ENCODE measurements around the gene VAV2. TPM values are rescaled to one million over a fixed set of nuclear protein-coding genes. Genes with fewer than 3 reads are reported as not detected.

VAV2 gene
- total RNA-seq, 4 donors from 2014 or later, result 4.7 to 42.2 (median 15.8) TPM

DNA sequence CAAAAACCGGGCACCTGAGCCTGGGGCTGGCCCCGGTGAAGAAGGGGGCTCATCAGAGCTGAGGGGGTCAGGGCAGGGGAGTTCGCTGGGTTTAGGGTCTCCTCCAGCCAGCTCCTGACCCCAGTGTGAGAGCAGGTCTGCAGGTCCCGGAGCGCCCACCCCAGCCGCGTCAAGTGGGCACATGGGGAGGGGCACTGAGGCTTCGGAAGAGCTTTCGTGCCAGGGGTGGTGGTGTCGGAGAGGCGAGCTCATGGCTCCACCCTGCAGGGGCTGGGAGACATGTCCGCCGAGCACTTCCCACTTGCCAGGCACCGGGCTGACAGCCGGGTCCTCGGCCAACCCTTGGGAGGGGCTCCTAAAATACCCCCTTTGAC, 13.2 kb downstream of the VAV2 start:
- H3K4me3 ChIP-seq, result no peak overlapping the region
- intact Hi-C loops (cut with DNase I; ENCODE audit: low total_unique reads), result no loop called here

DNA sequence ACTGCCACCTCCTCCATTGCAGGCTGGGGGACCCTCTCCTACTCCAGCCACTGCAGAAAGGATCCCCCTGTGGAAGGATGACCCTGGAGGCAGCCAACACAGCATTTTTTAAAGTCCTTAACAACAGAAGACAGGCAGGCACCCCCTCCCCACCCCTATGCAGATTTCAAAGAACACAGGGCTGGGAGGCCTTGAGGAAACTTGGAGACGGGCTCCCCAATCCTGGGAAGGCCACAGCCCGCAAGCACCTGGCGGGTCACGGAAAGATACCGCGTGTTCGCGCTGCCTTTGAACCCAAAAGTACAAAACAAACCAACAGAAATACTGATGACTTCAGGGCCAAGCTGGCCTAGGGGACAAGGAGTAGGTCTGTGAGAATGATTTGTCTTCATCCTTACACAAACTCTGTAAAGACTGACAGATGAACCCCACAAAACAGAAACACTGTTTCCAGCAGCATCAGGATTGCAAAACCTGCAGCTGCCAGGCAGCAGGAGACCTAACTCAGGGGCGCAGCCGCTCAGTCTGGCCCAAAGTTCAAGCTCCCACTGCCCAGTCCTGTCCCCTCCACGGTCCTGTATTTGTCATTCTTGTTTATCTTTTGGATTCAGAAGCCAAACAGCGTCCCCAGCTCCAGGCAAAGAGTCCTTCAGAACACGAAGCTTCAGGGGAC, 13.8 kb downstream of the VAV2 start:
- Histone ChIP-seq H3K9me3 (no peaks in the 10 kb centered on the region), H3K4me3 (no peak overlapping the region), H3K27ac (no peak overlapping the region), H3K27me3 (no peaks in the 10 kb centered on the region), H3K36me3 (no peaks in the 10 kb centered on the region), H3K4me1 (peaks cover 0 to 9% of the 10 kb centered on the region in 2 donors)
- DNase-seq, result no peak
- intact Hi-C loops (cut with DNase I; ENCODE audit: low total_unique reads), result no loop called here
- TF ChIP-seq, protein P1, sequence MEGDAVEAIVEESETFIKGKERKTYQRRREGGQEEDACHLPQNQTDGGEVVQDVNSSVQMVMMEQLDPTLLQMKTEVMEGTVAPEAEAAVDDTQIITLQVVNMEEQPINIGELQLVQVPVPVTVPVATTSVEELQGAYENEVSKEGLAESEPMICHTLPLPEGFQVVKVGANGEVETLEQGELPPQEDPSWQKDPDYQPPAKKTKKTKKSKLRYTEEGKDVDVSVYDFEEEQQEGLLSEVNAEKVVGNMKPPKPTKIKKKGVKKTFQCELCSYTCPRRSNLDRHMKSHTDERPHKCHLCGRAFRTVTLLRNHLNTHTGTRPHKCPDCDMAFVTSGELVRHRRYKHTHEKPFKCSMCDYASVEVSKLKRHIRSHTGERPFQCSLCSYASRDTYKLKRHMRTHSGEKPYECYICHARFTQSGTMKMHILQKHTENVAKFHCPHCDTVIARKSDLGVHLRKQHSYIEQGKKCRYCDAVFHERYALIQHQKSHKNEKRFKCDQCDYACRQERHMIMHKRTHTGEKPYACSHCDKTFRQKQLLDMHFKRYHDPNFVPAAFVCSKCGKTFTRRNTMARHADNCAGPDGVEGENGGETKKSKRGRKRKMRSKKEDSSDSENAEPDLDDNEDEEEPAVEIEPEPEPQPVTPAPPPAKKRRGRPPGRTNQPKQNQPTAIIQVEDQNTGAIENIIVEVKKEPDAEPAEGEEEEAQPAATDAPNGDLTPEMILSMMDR (IDR thresholded peaks at IDR 0.05), result no peak
- no peak for TF ChIP-seq POLR2A (IDR thresholded peaks at IDR 0.05)

More for the DNA sequence above, 13.2 kb downstream of the VAV2 start:
- H3K36me3 ChIP-seq, result no peaks in the 10 kb centered on the region
- TF ChIP-seq, protein P1 (IDR thresholded peaks at IDR 0.05), result no peak
- TF ChIP-seq POLR2A (IDR thresholded peaks at IDR 0.05), result no peak
- DNase-seq, result no peak
- no peak overlapping the region for H3K27ac ChIP-seq
- H3K4me1 ChIP-seq, result peaks cover 0 to 5% of the 10 kb centered on the region in 2 donors
- H3K27me3 ChIP-seq, result no peaks in the 10 kb centered on the region
- no peaks in the 10 kb centered on the region for H3K9me3 ChIP-seq

DNA sequence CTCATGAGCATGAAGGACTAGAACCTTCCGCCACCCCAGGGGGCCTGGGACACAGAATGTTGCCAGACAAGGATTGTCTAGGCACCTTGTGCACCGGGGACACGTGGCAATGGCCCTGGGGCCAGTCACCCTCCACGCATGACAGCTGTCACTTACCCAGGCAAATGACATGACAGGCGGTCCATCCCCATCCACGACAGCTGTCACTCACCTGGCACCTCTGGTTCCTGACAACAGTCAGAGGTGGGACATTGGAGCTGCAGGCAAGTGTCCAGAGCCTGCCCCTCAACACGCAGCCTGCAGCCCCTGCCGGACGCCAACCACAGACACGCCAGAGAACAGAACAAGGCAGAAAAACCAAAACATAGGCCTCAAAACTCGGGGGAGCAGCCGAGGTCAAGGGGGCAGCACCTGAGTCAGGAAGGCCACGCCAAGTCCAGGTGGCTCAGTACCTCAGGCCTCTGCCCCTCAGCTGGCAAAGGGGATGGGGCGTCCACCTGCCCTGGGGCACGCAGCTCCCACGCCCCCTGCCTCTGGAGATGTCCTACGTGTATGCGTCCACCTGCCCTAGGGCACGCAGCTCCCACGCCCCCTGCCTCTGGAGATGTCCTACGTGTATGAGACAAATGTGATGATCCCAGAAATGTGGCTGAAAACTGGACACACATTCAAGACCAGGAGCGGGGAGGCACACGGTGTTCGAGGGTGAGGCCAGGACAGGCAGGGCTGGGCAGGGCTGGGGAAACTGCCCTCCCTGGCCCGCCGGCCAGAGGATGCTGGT, 14.5 kb downstream of the VAV2 start:
- Histone ChIP-seq H3K9me3 (no peaks in the 10 kb centered on the region), H3K27ac (no peak overlapping the region), H3K36me3 (no peaks in the 10 kb centered on the region), H3K4me3 (no peak overlapping the region), H3K4me1 (peaks cover 0 to 9% of the 10 kb centered on the region in 2 donors), H3K27me3 (no peaks in the 10 kb centered on the region)
- DNase-seq, result no peak
- intact Hi-C loops (cut with DNase I; ENCODE audit: low total_unique reads), result no loop called here
- TF ChIP-seq, protein P1 (IDR thresholded peaks at IDR 0.05), result no peak

DNA sequence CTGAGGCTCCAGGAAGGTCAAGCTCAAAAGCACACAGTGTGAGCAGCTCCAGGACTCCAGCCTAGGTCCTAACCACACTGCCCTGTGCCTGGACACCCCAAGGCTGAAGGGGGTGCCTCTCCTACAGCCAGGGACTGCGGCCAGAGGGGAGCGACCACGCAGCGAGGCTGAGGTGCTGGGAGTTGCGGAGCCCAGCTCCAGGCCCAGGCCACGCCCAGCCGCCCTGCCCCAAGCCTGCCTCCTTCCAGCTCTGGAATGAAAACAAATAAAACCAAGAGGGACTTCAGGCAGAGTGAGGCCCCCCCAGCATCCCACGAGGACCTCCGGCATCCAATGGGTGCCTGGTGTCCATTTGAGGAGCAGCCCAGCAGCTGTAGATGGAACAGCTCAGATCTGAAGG, 15.2 kb downstream of the VAV2 start:
- intact Hi-C loops (cut with DNase I; ENCODE audit: low total_unique reads), result no loop called here
- no peak for DNase-seq
- Histone ChIP-seq H3K27ac (no peak overlapping the region), H3K36me3 (no peaks in the 10 kb centered on the region), H3K9me3 (no peaks in the 10 kb centered on the region), H3K4me3 (no peak overlapping the region), H3K4me1 (peaks cover 0 to 15% of the 10 kb centered on the region in 2 donors), H3K27me3 (no peaks in the 10 kb centered on the region)
- TF ChIP-seq POLR2A (IDR thresholded peaks at IDR 0.05), result no peak
- TF ChIP-seq, protein P1 (IDR thresholded peaks at IDR 0.05), result no peak

DNA sequence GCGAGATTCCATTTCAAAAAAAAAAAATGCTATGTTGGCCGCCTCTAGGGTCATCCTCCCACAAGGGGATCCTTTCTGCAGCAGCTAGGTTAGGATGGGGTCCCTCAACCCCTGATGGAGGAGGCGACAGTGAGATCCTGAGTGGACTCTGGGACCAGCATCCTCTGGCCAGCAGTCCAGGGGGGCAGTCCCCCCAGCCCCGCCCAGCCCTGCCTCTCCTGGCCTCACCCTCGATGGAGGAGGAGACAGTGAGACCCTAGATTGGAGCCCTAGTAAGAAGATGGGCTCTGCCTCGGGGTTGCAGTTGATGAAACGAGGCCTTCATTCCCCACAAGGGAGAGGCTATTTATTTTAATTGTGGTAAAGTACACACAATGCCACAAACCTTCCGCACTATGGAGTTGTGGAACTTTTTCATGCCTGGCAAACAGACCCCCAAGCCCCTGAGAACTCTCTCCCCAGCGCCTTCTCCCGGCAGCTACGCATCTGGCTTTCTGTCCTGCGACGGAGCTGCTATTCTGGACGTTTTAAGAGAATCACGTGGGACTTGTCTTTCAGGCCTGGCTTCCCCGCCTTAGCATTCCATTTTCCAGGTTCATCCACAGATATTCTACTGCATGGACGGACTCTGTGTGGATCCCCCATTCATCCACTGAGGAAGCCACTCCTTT, 15.8 kb downstream of the VAV2 start:
- no peak for TF ChIP-seq POLR2A (IDR thresholded peaks at IDR 0.05)
- TF ChIP-seq, protein P1 (IDR thresholded peaks at IDR 0.05), result no peak
- peaks cover 0 to 15% of the 10 kb centered on the region in 2 donors for H3K4me1 ChIP-seq
- H3K4me3 ChIP-seq, result no peak overlapping the region
- H3K9me3 ChIP-seq, result no peaks in the 10 kb centered on the region
- intact Hi-C loops (cut with DNase I; ENCODE audit: low total_unique reads), result no loop called here
- H3K36me3 ChIP-seq, result no peaks in the 10 kb centered on the region
- no peak for DNase-seq
- no peaks in the 10 kb centered on the region for H3K27me3 ChIP-seq
- no peak overlapping the region for H3K27ac ChIP-seq

Data from uterus (tissue), 4 donors.